Natural killer cell (primary cell): Measurements from ENCODE around the gene ACOT4. TPM values are rescaled to one million over a fixed set of nuclear protein-coding genes. Genes with fewer than 3 reads are reported as not detected.
"Not testable (repeated sequence)": the region's sequence is repeated elsewhere in the genome, so short reads cannot be mapped to it uniquely, and the experiment has no call there.

Experiments used
- ATAC-seq, 3 donors: fragments of 150-1000 bp in 2 of 3; fragments of 200-7000 bp in 1 of 3; cut with Tn5 transposase; 1 replicate in 1 of 3; 2 replicates in 2 of 3; pipeline ENCODE4 v1.10.0; 2021; ENCODE audit warnings: mild to moderate bottlenecking in 2 of 3, moderate library complexity in 2 of 3
- DNase-seq, 2 donors: peaks; one replicate each; pipeline versions ENCODE4 v3.0.0 to v3.0.0-alpha.2; 2013 to 2021; ENCODE audit warnings: mixed read lengths in 1 of 2
- H3K27ac ChIP-seq: one replicate; pipeline ENCODE4 v1.5.1; 2013; ENCODE audit warnings: mild to moderate bottlenecking, low read length
- H3K27me3 ChIP-seq: one replicate; pipeline ENCODE4 v1.6.1; 2013; ENCODE audit warnings: low read length; ENCODE audit not compliant: control insufficient read depth, insufficient read depth
- H3K36me3 ChIP-seq: one replicate; pipeline ENCODE4 v1.6.1; 2013; ENCODE audit warnings: low read length; ENCODE audit not compliant: control insufficient read depth, insufficient read depth
- H3K4me1 ChIP-seq: one replicate; pipeline ENCODE4 v1.6.1; 2013; ENCODE audit warnings: low read length; ENCODE audit not compliant: control insufficient read depth, insufficient read depth
- H3K4me3 ChIP-seq: one replicate; pipeline ENCODE4 v1.5.1; 2013; ENCODE audit warnings: low read length
- H3K9me3 ChIP-seq: one replicate; pipeline ENCODE4 v1.6.1; 2013; ENCODE audit warnings: low read length; ENCODE audit not compliant: control insufficient read depth, insufficient read depth
- H3K27ac Mint-ChIP-seq, 2 donors: one replicate each; pipeline ENCODE4 v1.8.0; 2022; ENCODE audit warnings: mild to moderate bottlenecking in 2 of 2, mixed read lengths in 2 of 2, moderate library complexity in 1 of 2
- H3K27me3 Mint-ChIP-seq, 2 donors: one replicate each; pipeline ENCODE4 v1.8.0; 2022; ENCODE audit warnings: low read depth in 2 of 2, mixed read lengths in 2 of 2
- H3K36me3 Mint-ChIP-seq: one replicate; pipeline ENCODE4 v1.8.0; 2022; ENCODE audit warnings: mixed read lengths
- H3K4me1 Mint-ChIP-seq, 2 donors: one replicate each; pipeline ENCODE4 v1.8.0; 2022; ENCODE audit warnings: mixed read lengths in 2 of 2
- H3K4me3 Mint-ChIP-seq: one replicate; pipeline ENCODE4 v1.8.0; 2022; ENCODE audit warnings: mild to moderate bottlenecking, moderate library complexity, mixed read lengths
- H3K9me3 Mint-ChIP-seq, 2 donors: one replicate each; pipeline ENCODE4 v1.8.0; 2022; ENCODE audit warnings: mixed read lengths in 2 of 2
- CTCF ChIP-seq: fragments of 200-600 bp; IDR thresholded peaks from one replicate; pipeline ENCODE4 v1.8.0; 2022; ENCODE audit warnings: antibody characterized with exemption
- WGBS: methylation state at CpG from one replicate; pipeline ENCODE4 v1.1.7; 2013; ENCODE audit warnings: missing lambda C conversion rate; ENCODE audit not compliant: insufficient coverage; 5-methylcytosine and 5-hydroxymethylcytosine counted together
- intact Hi-C: fragments of 100-400 bp; cut with micrococcal nuclease; formaldehyde crosslinking; loops from one replicate; pipeline ENCODE4 v1.14.2; 2022
- total RNA-seq, 4 donors: library from RNA; stranded (reverse); fragments of 120-200 nt in 1 of 4; gene quantifications; one replicate each; pipeline versions ENCODE4 v1.2.3 to v1.2.4, GENCODE V29; 2013 to 2022

ACOT4 gene
- total RNA-seq, 3 donors from 2014 or later (not counting 1 experiment from before 2014, with no cell fraction given) = 2.3 to 3.0 (median 2.6) TPM

GRCh38 chr14:73630009-73630780, 38.5 kb downstream of the ACOT4 start:
- H3K27me3 Mint-ChIP-seq = peaks cover 0 to 8% of the 10 kb centered on the region in 2 donors
- H3K4me1 Mint-ChIP-seq = peaks cover 6 to 14% of the 10 kb centered on the region in 2 donors
- WGBS = 92% methylated on average over 10 of the region's 10 CpGs
- no peaks in the 10 kb centered on the region for H3K9me3 ChIP-seq
- peaks cover 17% of the 10 kb centered on the region for H3K4me1 ChIP-seq
- no peak for ATAC-seq
- no peaks in the 10 kb centered on the region for H3K36me3 Mint-ChIP-seq
- intact Hi-C loops = no loop called here
- no peak overlapping the region for H3K27ac ChIP-seq
- no peak overlapping the region for H3K4me3 ChIP-seq
- no peak for DNase-seq
- H3K36me3 ChIP-seq = no peaks in the 10 kb centered on the region
- no peaks in the 10 kb centered on the region for H3K9me3 Mint-ChIP-seq
- H3K27me3 ChIP-seq = no peaks in the 10 kb centered on the region
- H3K27ac Mint-ChIP-seq = no peak overlapping the region
- no peak for TF ChIP-seq CTCF
- H3K4me3 Mint-ChIP-seq = no peak overlapping the region

- ATAC-seq = peak; percentile 79 to 87 (median 85)
- Mint-ChIP-seq H3K4me3 (peak overlapping the region; percentile 80), H3K27ac (peak overlapping the region; percentile 26 to 75), H3K9me3 (no peaks in the 10 kb centered on the region), H3K4me1 (peaks cover 6 to 14% of the 10 kb centered on the region in 2 donors), H3K36me3 (no peaks in the 10 kb centered on the region), H3K27me3 (peaks cover 0 to 8% of the 10 kb centered on the region in 2 donors)
- peak; percentile 42 to 81 for DNase-seq
- peak; percentile 78 for TF ChIP-seq CTCF
- H3K27ac ChIP-seq = no peak overlapping the region
- no peaks in the 10 kb centered on the region for H3K36me3 ChIP-seq
- intact Hi-C loops = loop anchor here (1.0 kb wide), 1 partner anchor 125 kb away; no protein-coding TSS in a partner anchor
- WGBS = 12% methylated on average over 44 of the region's 44 CpGs
- H3K4me3 ChIP-seq = peak overlapping the region; percentile 44
- peaks cover 17% of the 10 kb centered on the region for H3K4me1 ChIP-seq
- no peaks in the 10 kb centered on the region for H3K27me3 ChIP-seq
- H3K9me3 ChIP-seq = no peaks in the 10 kb centered on the region
Observed at GRCh38 chr14:73633116-73634010, 41.7 kb downstream of the ACOT4 start.

GRCh38 chr14:73634011-73634833, 42.5 kb downstream of the ACOT4 start:
- H3K27ac Mint-ChIP-seq = peak overlapping the region in 1 of 2 donors; percentile 75
- intact Hi-C loops = no loop called here
- Histone ChIP-seq H3K27ac (no peak overlapping the region), H3K9me3 (no peaks in the 10 kb centered on the region), H3K4me3 (peak overlapping the region; percentile 44), H3K36me3 (no peaks in the 10 kb centered on the region), H3K27me3 (no peaks in the 10 kb centered on the region), H3K4me1 (peaks cover 17% of the 10 kb centered on the region)
- WGBS = 15% methylated on average over 53 of the region's 53 CpGs
- no peak for TF ChIP-seq CTCF
- H3K4me3 Mint-ChIP-seq = peak overlapping the region; percentile 80
- DNase-seq (peak; percentile 7 to 19), ATAC-seq (peak in 2 of 3 donors; percentile 18 to 43)
- H3K9me3 Mint-ChIP-seq = no peaks in the 10 kb centered on the region
- peaks cover 6 to 14% of the 10 kb centered on the region in 2 donors for H3K4me1 Mint-ChIP-seq
- H3K36me3 Mint-ChIP-seq = no peaks in the 10 kb centered on the region
- peaks cover 0 to 8% of the 10 kb centered on the region in 2 donors for H3K27me3 Mint-ChIP-seq

- H3K9me3 ChIP-seq, H3K36me3 ChIP-seq, DNase-seq, H3K4me3 ChIP-seq, H3K4me3 Mint-ChIP-seq, intact Hi-C loops, ATAC-seq, H3K27ac Mint-ChIP-seq, H3K27me3 ChIP-seq, H3K27ac ChIP-seq, H3K36me3 Mint-ChIP-seq, H3K27me3 Mint-ChIP-seq, H3K9me3 Mint-ChIP-seq: not testable (repeated sequence)
- peaks cover 22% of the 10 kb centered on the region for H3K4me1 ChIP-seq
- WGBS = 97% methylated on average over 10 of the region's 10 CpGs
- peaks cover 6 to 17% of the 10 kb centered on the region in 2 donors for H3K4me1 Mint-ChIP-seq
Observed at GRCh38 chr14:73636355-73636754, 44.7 kb downstream of the ACOT4 start.
